HL-60 (cell line): ENCODE measurements around the gene USP44.

Experiments
- CTCF ChIP-seq: IDR thresholded peaks from one replicate; pipeline ENCODE4 v1.5.1; 2011; ENCODE audit warnings: low read length, control low read depth, inconsistent platforms; ENCODE audit not compliant: insufficient read depth
- POLR2AphosphoS5 ChIP-seq: IDR thresholded peaks from 2 replicates; pipeline ENCODE4 v1.6.1; 2012; ENCODE audit warnings: low read depth
- REST ChIP-seq: IDR thresholded peaks from 2 replicates; pipeline ENCODE4 v1.6.1; 2012; ENCODE audit warnings: low read depth; ENCODE audit not compliant: insufficient replicate concordance

GRCh38 chr12:95590775-95591174 is 39.5 kb upstream of the USP44 start:
- TF ChIP-seq CTCF, result no peak
- no peak for TF ChIP-seq POLR2AphosphoS5
- no peak for TF ChIP-seq REST
